BE2C (cell line): ENCODE data around the gene TBXAS1.

ENCODE experiments used
- DNase-seq: peaks from one replicate; pipeline ENCODE4 v3.0.0-alpha.2; 2020
- H3K27me3 ChIP-seq: fragments of 250-450 bp; sonication (Bioruptor Pico); 2 replicates; pipeline ENCODE4 v1.5.1; 2020; ENCODE audit warnings: mild to moderate bottlenecking
- H3K36me3 ChIP-seq: fragments of 250-450 bp; sonication (Bioruptor Pico); 2 replicates; pipeline ENCODE4 v1.5.1; 2020; ENCODE audit warnings: mild to moderate bottlenecking
- H3K4me1 ChIP-seq: fragments of 250-450 bp; sonication (Bioruptor Pico); 2 replicates; pipeline ENCODE4 v1.5.1; 2020
- H3K4me3 ChIP-seq: 2 replicates; pipeline ENCODE4 v1.5.1; 2011; ENCODE audit warnings: low read depth, low read length
- H3K9me3 ChIP-seq: fragments of 250-450 bp; sonication (Bioruptor Pico); 2 replicates; pipeline ENCODE4 v1.5.1; 2020
- TF ChIP-seq, protein P1 (sequence below): IDR thresholded peaks from 2 replicates; pipeline ENCODE4 v1.5.1; 2012; ENCODE audit warnings: mild to moderate bottlenecking, low read depth, low read length

The TBXAS1 gene

DNA sequence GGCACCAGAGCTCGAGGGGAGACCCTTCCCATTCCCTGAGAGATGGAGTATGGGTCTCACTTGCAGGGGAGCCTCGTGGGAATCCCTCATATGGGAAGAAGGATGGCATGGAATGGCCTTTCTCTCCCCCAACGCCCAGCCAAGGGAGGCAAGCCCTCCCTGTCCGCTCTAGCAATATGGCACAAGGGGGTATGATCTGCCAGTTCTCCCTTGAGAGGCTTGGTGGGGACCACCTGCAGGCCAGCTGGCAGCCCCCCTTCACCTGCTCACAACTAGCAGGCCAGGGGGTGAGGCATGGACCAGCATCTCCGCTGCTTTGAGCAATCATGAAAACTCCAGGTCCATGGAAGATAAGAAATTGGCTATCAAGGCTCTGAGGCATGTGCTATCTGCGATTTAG lies 162.8 kb downstream of the TBXAS1 start:
- TF ChIP-seq, protein P1, sequence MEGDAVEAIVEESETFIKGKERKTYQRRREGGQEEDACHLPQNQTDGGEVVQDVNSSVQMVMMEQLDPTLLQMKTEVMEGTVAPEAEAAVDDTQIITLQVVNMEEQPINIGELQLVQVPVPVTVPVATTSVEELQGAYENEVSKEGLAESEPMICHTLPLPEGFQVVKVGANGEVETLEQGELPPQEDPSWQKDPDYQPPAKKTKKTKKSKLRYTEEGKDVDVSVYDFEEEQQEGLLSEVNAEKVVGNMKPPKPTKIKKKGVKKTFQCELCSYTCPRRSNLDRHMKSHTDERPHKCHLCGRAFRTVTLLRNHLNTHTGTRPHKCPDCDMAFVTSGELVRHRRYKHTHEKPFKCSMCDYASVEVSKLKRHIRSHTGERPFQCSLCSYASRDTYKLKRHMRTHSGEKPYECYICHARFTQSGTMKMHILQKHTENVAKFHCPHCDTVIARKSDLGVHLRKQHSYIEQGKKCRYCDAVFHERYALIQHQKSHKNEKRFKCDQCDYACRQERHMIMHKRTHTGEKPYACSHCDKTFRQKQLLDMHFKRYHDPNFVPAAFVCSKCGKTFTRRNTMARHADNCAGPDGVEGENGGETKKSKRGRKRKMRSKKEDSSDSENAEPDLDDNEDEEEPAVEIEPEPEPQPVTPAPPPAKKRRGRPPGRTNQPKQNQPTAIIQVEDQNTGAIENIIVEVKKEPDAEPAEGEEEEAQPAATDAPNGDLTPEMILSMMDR: no peak
- no peak for DNase-seq
- Histone ChIP-seq H3K36me3 (no peaks in the 10 kb centered on the region), H3K4me1 (no peaks in the 10 kb centered on the region; the same call in 1 of the 2 replicates), H3K27me3 (no peaks in the 10 kb centered on the region), H3K4me3 (no peak overlapping the region), H3K9me3 (no peaks in the 10 kb centered on the region)

- TF ChIP-seq, protein P1: no peak
- H3K4me3 ChIP-seq: no peak overlapping the region
- DNase-seq: peak; percentile 82
- H3K27me3 ChIP-seq: no peaks in the 10 kb centered on the region
- no peaks in the 10 kb centered on the region for H3K9me3 ChIP-seq
- H3K4me1 ChIP-seq: no peaks in the 10 kb centered on the region; the same call in 1 of the 2 replicates
- no peaks in the 10 kb centered on the region for H3K36me3 ChIP-seq
These were observed 163.4 kb downstream of the TBXAS1 start for GRCh38 chr7:139992353-139993044.

GRCh38 chr7:139993169-139993568 lies 164.1 kb downstream of the TBXAS1 start:
- TF ChIP-seq, protein P1: no peak
- no peak overlapping the region for H3K4me3 ChIP-seq
- no peaks in the 10 kb centered on the region for H3K27me3 ChIP-seq
- no peaks in the 10 kb centered on the region for H3K9me3 ChIP-seq
- H3K36me3 ChIP-seq: no peaks in the 10 kb centered on the region
- no peak for DNase-seq
- no peaks in the 10 kb centered on the region; the same call in 1 of the 2 replicates for H3K4me1 ChIP-seq

DNA sequence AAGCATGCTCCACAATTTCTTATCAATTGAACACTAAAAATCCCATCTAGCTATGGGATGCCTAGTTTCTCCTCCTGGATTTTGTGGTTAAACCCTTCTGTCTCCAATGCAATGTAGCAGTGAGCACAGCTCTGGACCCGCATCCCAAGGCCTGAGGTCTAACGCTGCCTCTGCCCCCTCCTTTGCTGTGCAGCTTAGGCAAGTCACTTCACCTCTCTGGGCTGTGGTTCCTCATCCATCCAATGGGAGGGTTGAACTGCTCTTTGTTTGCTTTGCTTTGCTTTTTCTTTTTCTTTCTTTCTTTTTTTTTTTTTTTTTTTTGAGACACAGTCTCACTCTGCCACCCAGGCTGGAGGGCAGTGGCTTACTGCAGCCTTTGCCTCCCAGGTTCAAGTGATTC lies 164.5 kb downstream of the TBXAS1 start:
- Histone ChIP-seq H3K4me1 (no peaks in the 10 kb centered on the region; the same call in 1 of the 2 replicates), H3K36me3 (no peaks in the 10 kb centered on the region), H3K27me3 (no peaks in the 10 kb centered on the region), H3K9me3 (no peaks in the 10 kb centered on the region), H3K4me3 (no peak overlapping the region)
- TF ChIP-seq, protein P1: no peak
- DNase-seq: no peak

- Histone ChIP-seq H3K36me3 (no peaks in the 10 kb centered on the region), H3K9me3 (no peaks in the 10 kb centered on the region), H3K27me3 (no peaks in the 10 kb centered on the region), H3K4me3 (no peak overlapping the region), H3K4me1 (no peaks in the 10 kb centered on the region; the same call in 1 of the 2 replicates)
- DNase-seq: no peak
- TF ChIP-seq, protein P1: no peak
These were observed 165.3 kb downstream of the TBXAS1 start for GRCh38 chr7:139994356-139994755.

DNA sequence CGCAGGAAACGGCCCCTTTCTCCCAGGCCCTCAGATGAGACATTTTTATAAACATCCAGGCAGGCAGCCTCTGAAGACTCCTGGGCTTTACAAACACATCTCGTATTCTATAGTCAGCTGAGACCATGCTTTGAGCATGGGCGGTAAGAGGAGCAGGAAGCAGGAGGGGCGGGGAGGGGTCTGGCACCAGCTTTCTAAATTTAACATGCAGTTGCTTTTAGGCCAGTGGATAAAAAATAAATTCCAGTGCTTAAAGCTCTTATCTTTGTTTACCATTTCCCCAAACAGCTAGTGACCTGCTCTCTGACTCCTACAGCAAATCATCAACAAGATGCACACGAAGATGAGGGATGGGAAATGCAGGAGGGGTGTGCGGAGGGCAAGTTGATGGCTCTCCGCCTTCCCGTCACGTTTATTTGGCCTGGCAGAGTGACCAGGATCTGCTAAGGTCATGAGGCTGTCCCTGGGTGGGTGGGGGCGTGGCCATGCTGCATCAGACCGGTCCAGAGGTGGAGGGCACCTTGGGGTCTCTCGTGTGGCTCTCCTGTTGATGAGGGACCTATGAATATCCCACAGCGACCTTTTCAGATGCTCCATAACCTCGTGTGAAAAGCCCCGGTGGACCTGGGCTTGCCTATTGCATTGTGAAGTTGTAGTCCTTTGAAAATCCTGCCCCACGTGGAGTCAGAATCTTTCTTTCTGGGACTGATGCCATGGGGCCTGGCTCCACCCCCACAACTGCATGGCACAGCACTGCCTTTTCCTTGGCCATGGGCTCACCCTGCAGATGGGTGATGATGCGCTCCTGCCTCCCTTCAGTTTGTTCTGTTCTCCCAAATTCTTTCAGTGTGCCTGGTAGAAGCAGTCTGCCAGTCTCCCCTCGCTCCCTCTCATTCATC lies 166.2 kb downstream of the TBXAS1 start:
- no peaks in the 10 kb centered on the region for H3K9me3 ChIP-seq
- no peaks in the 10 kb centered on the region; the same call in 1 of the 2 replicates for H3K4me1 ChIP-seq
- no peaks in the 10 kb centered on the region for H3K36me3 ChIP-seq
- H3K27me3 ChIP-seq: no peaks in the 10 kb centered on the region
- no peak overlapping the region for H3K4me3 ChIP-seq
- DNase-seq: no peak
- TF ChIP-seq, protein P1: no peak
